GM12892 (cell line): ENCODE measurements around the gene SCAMP4.

ENCODE experiments used
- DNase-seq: peaks from one replicate; pipeline ENCODE4 v3.0.0; 2011; ENCODE audit not compliant: insufficient read length
- FAIRE-seq: peaks from 2 replicates; lab custom pipeline; 2011; peaks lifted over from hg19 to GRCh38; lab: Jason Lieb, UNC
- POLR2A ChIP-seq: IDR thresholded peaks from 2 replicates; pipeline ENCODE4 v1.6.1; 2011; ENCODE audit warnings: low read depth, low read length, control low read depth
- POLR2AphosphoS5 ChIP-seq: IDR thresholded peaks from 2 replicates; pipeline ENCODE4 v1.6.1; 2011; ENCODE audit warnings: low read depth, low read length, control low read depth
- TAF1 ChIP-seq: IDR thresholded peaks from 2 replicates; pipeline ENCODE4 v1.6.1; 2011; ENCODE audit warnings: low read depth, mild to moderate bottlenecking, control low read depth, low read length, borderline replicate concordance

Gene SCAMP4

DNA sequence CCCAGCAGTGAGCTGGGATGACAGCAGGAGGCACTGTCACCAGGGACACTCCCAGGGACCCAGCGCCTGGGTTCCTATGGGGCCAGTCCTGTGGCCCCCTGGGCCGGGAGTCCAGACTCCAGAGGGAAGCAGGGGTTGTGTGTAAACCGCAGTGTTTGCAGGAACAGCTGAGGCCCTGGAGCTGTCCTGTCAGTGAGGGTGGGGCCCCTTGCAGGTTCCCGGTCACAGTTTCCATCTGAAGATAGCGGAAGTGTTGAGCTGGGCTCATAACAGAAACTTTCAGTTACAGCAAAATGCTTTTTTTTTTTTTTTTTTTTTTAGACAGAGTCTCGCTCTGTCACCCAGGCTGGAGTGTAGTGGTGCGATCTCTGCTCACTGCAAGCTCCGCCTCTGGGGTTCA, 18.1 kb downstream of the SCAMP4 start:
- FAIRE-seq (no peak), DNase-seq (no peak)

DNA sequence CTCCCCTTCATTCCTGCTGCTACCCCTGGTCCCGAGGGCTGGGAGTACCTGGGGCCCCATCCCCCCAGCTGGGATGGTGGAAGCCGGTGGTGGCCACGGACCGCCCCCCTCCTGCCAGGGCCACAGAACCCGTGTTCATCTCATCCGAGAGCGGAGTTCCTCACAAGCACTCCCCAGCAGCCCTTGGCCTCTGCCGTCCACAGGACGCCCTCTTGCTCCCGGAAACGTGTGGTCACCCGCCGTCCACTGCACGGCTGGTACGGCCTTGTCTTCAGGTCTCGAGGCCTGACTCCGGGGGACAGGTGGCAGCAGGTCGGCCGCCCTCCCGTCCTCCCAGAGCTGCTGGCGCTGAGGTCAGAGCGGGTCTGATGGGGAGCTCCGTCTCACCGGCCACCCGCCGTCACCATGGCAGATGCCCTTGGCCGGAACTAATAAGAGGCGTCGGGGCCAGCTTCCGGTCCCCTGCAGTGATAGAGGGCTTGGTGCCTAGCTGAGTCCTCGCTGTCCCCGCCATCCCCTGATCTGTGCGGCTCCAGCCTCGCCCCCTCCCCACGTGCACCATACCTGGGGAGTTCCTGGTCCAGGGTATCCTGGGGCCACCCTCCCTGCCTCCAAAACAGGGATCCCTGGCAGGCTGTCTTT, 19.2 kb downstream of the SCAMP4 start:
- DNase-seq = no peak
- TF ChIP-seq POLR2AphosphoS5 (no peak), TAF1 (no peak), POLR2A (no peak)
- no peak for FAIRE-seq

More for the DNA sequence above, 18.1 kb downstream of the SCAMP4 start:
- no peak for TF ChIP-seq POLR2A
- no peak for TF ChIP-seq TAF1
- TF ChIP-seq POLR2AphosphoS5 = no peak

DNA sequence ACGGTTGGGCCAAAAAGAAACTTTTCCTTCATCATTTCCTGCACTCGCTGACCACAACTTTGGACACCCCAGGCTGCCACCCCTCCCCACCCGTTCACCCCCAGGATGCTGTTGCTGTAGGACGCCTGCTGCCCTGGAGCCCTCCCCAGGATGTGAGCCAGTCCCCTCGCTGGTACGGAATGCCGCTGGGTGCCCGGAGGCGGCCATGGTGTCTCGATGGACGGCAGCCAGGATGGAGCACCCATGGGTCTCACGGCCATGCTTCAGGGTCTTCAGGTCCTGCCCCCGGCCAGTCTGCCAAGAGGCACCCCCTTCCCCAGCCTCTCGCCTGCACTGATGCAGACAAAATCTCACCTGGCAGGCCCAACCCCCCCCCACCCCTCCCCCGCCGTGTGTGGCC, 20.3 kb downstream of the SCAMP4 start:
- no peak for TF ChIP-seq POLR2AphosphoS5
- TF ChIP-seq POLR2A = no peak
- TF ChIP-seq TAF1 = no peak
- DNase-seq (no peak), FAIRE-seq (no peak)

DNA sequence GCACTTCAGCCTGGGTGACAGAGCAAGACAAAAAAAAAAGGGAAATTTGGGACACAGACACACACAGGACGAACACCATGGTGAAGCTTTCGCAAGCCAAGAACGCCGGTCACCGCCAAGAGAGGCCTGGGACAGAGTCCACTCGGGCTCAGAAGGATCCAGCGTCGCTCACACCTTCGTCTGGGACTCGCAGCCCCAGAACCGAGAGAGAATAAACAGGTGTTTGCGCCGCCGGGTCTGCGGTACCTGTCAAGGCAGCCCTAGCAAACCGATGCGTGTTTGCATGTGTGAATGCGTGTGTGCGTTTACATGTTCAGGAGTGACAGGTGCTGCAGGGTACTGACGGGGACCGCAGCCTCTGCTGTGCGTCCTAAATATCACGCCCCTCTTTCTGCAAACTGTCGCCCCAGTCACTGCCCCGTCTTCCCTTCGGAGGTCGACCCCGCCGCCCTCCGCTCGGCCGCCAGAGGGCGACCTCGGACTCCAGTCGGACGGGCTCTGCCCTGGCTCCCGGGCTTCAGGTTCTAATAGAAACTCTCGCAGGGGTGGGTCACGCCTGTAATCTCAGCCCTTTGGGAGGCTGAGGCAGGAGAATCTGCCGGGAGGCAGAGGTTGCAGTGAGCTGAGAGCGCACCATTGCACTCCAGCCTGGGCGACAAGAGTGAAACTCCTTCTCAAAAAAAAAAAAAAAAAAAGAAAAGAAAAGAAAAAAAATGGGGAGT, 24.0 kb downstream of the SCAMP4 start:
- FAIRE-seq (peak; percentile 95), DNase-seq (peak; percentile 95)
- TF ChIP-seq TAF1 = no peak
- no peak for TF ChIP-seq POLR2AphosphoS5
- TF ChIP-seq POLR2A = no peak

DNA sequence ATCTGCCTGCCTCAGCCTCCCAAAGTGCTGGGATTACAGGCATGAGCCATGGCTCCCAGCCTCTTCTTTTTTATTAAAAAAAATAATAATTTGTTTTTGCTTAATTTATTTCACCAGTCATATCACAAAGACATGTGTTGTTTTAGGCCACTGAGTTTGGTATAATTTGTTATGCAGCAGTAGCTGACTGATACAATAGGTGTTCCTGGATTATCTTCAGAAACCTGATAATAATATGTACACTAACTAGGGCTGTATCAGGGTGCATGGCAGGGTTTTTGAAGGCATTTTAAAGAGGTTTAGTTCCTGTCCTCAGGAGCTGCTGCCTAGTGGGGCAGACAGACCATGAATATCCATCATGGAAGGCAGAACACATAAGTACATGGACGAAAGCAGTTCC, 26.2 kb downstream of the SCAMP4 start:
- FAIRE-seq = no peak
- TF ChIP-seq POLR2A (no peak), POLR2AphosphoS5 (no peak), TAF1 (no peak)
- no peak for DNase-seq

DNA sequence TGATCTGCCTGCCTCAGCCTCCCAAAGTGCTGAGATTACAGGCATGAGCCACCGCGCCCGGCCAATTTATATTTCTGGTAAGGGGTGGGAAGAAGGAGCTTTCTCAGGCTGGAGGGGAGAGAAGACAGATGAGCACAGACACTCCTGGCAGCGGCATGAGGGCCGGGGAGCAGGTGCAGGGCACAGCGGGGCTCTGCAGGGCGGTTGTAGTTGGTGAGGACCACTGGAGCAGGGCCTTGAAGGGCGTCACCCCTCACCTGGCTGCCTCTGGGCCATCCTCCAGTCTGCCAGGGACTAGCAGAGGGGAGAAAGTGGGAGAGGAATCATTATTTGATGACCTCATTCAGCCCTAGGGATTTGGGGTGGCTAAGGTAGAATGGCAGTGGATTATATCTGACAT, 27.2 kb downstream of the SCAMP4 start:
- TF ChIP-seq POLR2AphosphoS5 (no peak), POLR2A (no peak), TAF1 (no peak)
- FAIRE-seq = no peak

DNA sequence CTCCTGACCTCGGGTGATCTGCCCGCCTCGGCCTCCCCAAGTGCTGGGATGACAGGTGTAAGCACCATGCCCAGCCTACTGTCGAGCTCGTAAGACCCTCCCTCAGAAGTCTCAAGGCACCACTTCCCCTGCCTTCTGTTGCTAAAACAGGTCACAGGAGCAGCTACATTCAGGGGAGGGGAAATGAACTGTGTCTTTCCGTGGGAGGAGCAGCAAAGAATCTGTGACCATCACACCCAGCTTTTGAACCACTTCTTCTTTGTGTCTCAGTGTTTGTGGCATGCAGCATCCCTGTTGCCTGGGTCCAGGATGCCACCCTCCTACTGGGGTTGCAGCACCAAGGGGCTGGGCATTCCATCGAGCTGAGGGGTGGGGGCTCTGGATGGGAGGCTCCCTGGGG, 28.0 kb downstream of the SCAMP4 start:
- no peak for TF ChIP-seq POLR2AphosphoS5
- TF ChIP-seq POLR2A = no peak
- no peak for TF ChIP-seq TAF1
- no peak for DNase-seq
- FAIRE-seq = no peak

More for the DNA sequence above, 27.2 kb downstream of the SCAMP4 start:
- DNase-seq = no peak

DNA sequence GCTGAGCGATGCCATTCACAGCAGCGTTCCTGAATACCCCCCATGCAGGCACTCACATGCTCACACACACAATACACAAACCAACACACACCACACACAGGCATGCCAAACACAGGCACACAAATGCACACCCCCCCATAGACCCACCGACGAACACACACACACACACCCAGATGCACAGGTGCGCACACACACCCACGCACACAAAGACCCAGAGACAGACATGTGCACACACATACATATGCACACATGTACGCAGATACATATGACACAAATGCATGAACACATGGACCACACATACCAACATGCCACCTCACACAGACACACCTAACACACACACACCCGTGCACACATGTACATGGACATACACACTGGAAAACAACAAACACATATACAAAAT, 28.7 kb downstream of the SCAMP4 start:
- DNase-seq = no peak
- TF ChIP-seq TAF1 (no peak), POLR2AphosphoS5 (no peak), POLR2A (no peak)
- FAIRE-seq = no peak

DNA sequence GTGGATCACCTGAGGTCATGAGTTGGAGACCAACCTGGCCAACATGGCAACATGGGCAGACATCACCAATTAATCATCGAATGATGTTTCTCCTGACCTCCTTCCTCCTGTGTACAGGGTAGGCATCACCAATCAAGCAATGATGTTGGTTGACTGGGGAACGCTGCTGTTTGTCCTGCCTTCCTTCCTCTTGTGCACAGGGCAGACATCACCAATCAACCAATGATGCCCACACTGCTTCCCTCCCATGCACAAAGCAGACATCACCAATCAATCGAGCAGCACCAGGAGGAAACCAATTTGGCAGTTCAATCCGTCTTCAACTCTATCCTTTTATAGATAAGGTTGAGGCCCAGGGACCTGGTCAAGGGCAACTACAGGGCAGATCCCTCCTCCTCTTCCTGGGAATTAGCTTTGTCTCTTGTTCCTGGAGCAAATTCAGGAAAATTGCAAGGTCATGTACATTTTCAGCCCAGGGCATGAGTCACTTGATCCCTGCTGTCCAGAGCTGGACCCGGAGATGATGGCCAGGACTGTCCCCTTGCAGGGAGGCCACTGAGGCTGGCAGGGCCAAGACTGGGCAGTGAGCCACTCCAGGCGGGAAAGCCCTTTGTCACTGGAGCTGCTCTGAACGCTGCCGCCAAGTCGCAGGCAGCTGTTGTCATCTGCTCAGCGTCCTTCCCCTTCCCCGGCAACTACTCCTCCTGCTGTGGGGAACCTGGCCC, 30.4 kb downstream of the SCAMP4 start:
- FAIRE-seq (no peak), DNase-seq (no peak)
- no peak for TF ChIP-seq POLR2AphosphoS5
- no peak for TF ChIP-seq TAF1
- no peak for TF ChIP-seq POLR2A

DNA sequence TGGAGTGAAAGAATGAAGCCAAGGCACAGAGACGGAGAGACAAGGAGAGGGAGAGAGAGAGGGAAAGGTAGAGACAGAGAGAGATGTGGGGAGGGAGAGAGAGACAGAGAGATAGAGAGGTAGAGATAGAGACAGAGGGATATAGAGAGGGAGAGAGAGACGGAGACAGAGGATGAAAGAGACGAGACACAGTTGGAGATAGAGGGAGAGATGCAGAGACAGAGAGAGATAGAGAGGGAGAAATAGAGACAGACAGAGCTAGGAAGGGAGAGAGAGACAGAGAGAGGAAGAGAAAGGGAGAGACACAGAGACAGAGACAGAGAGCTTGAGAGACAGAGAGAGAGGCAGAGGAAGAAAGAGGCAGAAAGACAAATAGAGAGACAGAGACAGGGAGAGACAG, 31.2 kb downstream of the SCAMP4 start:
- DNase-seq (no peak), FAIRE-seq (no peak)
- no peak for TF ChIP-seq POLR2A
- no peak for TF ChIP-seq POLR2AphosphoS5
- no peak for TF ChIP-seq TAF1

DNA sequence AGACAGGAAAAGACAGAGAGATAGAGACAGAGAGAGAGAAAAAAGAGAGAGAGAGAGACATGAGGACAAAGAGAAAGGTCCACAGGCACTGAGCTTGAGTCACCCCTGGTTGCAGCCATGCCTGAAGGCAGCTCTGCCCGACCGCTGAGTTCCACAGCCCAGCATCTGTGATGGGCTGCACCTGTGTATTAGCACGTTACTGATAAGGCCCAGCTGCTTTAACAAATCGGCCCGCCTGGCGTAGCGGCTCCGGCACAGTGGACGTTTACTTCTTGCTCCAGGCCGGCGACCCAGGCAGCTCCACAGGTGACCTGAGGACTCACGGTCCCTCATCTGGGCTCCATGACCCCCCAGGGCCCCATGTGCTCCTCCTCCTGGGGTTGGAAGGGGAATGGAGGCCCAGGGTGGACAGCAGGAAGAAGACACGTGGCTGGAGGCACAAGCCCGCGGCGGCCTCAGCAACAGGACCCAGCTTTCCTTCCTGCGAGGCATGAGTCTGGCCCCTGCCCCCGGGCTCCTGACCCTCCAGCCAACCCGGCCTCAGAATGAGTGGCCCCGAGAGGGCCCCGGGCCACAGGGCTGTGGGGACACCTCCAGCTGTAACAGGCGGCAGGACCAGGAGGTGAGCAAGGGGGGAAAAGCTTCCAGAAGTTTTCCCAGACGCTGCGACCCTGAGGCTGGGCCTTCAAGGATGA, 31.9 kb downstream of the SCAMP4 start:
- no peak for TF ChIP-seq POLR2A
- no peak for TF ChIP-seq TAF1
- no peak for TF ChIP-seq POLR2AphosphoS5
- FAIRE-seq (no peak), DNase-seq (no peak)

DNA sequence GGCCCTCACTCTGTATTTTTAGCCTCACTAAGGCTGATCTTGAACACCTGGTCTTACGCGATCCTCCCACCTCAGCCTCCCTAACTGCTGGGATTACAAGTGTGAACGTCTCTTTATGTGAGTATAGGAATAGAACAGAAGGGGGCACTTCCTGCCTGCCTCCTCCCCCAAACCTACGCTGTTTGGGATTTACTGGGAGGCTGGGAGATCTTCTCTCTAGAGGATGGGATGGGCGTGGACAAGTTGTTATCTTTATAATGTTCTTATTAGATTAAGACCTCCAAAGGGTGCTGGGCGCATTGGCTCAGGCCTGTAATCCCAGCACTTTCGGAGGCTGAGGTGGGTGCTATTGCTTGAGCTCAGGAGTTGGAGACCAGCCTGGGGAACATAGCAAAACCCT, 32.9 kb downstream of the SCAMP4 start:
- TF ChIP-seq TAF1 = no peak
- no peak for TF ChIP-seq POLR2A
- no peak for TF ChIP-seq POLR2AphosphoS5
- no peak for FAIRE-seq
- DNase-seq = no peak
